ENCODE data around the gene CHRNA4.

Gene CHRNA4

GRCh38 chr20:63378626-63379025 lies 17.5 kb upstream of the CHRNA4 start:
- H3K9me3 ChIP-seq: no peaks in the 10 kb centered on the region
- in situ Hi-C loops (cut with MboI; ENCODE audit: low sequenced_read_pairs): no loop called here
- peaks cover 38% of the 10 kb centered on the region for H3K27me3 ChIP-seq (ENCODE audit: low read depth)
- H3K36me3 ChIP-seq (replicated peaks): no peaks in the 10 kb centered on the region
- H3K4me3 ChIP-seq: no peak overlapping the region
- H3K4me1 ChIP-seq: no peaks in the 10 kb centered on the region
- no peak for DNase-seq (ENCODE audit: low spot score in 2 of 2)

DNA sequence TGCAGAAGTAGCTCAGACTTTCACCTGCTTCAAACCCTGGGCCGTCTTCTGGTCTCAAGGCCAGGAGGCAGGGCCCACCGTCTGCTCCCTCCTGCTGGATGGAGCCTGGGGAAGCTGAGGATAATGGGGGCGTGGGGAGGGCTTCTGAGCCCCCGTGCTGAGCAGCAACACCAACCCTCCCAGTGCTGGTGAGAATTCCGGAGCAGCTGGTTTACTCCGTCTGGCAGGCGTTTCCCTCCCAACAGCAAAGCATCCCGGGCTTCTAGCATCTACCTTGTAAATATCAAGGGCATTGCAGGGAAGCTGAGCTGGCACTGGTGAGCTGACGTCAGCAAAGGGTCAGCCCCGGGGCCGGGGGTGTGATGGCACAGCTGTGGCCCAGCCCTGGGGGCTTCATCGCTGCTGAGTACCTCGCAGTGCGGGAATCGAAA lies 16.8 kb upstream of the CHRNA4 start:
- Histone ChIP-seq H3K4me1 (no peaks in the 10 kb centered on the region), H3K4me3 (no peak overlapping the region), H3K9me3 (no peaks in the 10 kb centered on the region), H3K36me3 (replicated peaks) (no peaks in the 10 kb centered on the region), H3K27me3 (ENCODE audit: low read depth) (peaks cover 39% of the 10 kb centered on the region)
- in situ Hi-C loops (cut with MboI; ENCODE audit: low sequenced_read_pairs): no loop called here
- DNase-seq (ENCODE audit: low spot score in 2 of 2): no peak

DNA sequence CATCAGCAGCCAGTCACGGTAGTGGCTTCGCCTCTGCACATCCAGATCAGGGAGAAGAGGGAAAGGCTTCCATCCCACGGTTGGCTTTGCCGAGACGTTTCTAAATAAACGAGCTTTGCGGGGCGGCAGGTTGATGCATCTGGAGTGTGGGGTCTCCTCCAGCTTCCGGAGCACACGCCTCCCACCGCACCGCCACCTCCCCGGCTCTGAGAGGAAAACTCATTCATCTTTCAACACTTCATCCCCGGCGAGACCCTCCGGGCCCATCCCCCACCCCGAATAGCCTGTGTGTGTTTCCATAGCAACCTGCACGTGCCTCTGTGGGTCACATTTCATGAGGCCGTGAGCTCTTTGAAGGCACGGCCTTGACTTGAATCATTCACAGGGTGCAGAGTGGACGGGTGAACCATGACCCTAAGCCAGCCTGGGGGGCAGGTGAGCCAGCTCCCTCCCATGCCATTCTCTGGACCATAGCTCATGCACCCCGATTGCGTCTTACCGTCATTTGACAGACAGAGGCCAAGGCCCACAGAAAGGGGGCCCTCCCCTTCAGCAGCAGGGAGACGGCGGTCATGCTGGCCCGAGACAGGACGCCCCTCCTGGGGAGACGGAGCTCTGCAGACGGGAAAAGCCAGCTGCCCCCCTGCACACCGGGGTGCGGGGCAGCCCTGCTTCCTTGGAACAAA lies 16.2 kb upstream of the CHRNA4 start:
- DNase-seq (ENCODE audit: low spot score in 2 of 2): peak in 1 of 2 experiments; percentile 28
- Histone ChIP-seq H3K9me3 (no peaks in the 10 kb centered on the region), H3K27me3 (ENCODE audit: low read depth) (peaks cover 41% of the 10 kb centered on the region), H3K4me1 (no peaks in the 10 kb centered on the region), H3K4me3 (no peak overlapping the region), H3K36me3 (replicated peaks) (no peaks in the 10 kb centered on the region)
- in situ Hi-C loops (cut with MboI; ENCODE audit: low sequenced_read_pairs): no loop called here

DNA sequence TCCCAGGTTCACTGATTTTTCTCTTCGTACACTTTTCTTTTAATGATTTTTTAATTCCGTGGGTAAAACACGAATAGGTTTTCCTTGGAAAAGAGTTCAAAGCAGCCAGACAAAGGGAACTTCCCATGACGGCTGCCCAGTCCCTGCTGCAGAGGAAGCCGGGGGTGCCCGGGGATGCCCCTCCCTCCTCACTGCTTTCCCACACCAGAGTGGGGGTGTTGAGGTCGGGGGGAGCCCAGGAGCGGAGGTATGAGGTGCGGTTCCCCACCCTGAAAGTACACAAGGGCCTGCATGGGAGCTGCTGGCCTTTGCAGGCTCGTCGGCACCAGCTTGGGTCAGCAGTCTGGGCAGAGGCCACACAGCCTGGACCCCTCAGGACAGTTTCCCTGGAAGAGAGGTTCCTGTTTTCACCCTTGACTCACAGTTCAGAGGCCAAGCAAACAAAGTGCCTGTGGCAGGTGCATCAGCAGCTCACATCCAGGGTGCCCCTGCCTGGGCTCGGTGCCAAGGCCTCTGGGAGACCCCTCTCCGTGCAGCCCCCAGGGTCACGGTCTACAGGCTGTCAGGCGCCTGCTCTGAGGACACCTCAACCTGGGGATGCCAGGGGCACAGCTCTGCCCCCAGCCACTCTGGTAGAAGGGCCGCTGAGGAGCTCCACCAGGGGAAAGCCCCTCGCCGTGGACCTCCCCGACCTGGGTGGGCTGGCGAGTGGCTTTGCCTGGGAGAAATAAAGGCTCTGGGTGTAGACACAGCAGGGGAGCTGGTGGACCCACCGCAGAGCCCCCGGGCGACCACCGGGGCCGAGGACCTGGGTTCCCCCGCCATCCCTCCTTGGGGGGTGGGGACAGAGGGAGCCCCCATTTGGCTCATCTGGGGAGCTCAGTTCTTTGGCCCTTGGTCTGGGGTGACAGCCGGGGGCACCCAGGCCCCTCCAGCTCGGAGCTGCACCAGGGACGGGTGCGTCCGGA lies 15.4 kb upstream of the CHRNA4 start:
- Histone ChIP-seq H3K27me3 (ENCODE audit: low read depth) (peaks cover 41% of the 10 kb centered on the region), H3K4me3 (no peak overlapping the region), H3K9me3 (no peaks in the 10 kb centered on the region), H3K4me1 (no peaks in the 10 kb centered on the region), H3K36me3 (replicated peaks) (no peaks in the 10 kb centered on the region)
- DNase-seq (ENCODE audit: low spot score in 2 of 2): no peak
- in situ Hi-C loops (cut with MboI; ENCODE audit: low sequenced_read_pairs): no loop called here

DNA sequence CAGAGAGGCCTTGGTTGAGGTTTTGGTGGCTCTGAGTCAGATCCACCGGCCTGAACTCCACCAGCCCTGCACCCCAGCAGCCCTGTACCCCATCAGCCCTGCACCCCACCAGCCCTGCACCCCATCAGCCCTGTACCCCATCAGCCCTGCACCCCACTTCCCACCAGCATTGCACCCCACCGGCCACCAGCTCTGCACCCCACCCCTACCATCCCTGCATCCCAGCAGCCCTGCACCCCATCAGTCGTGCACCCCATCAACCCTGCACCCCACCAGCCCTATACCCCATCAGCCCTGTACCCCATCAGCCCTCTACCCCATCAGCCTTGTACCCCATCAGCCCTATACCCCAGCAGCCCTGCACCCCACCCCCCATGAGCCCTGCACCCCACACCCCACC lies 14.3 kb upstream of the CHRNA4 start:
- H3K4me1 ChIP-seq: no peaks in the 10 kb centered on the region
- no peak for DNase-seq (ENCODE audit: low spot score in 2 of 2)
- in situ Hi-C loops (cut with MboI; ENCODE audit: low sequenced_read_pairs): no loop called here
- no peak overlapping the region for H3K4me3 ChIP-seq
- H3K9me3 ChIP-seq: no peaks in the 10 kb centered on the region
- H3K27me3 ChIP-seq (ENCODE audit: low read depth): peaks cover 43% of the 10 kb centered on the region
- H3K36me3 ChIP-seq (replicated peaks): no peaks in the 10 kb centered on the region

GRCh38 chr20:63374504-63374903 lies 13.4 kb upstream of the CHRNA4 start:
- no peak for DNase-seq (ENCODE audit: low spot score in 2 of 2)
- in situ Hi-C loops (cut with MboI; ENCODE audit: low sequenced_read_pairs): no loop called here
- H3K27me3 ChIP-seq (ENCODE audit: low read depth): peaks cover 43% of the 10 kb centered on the region

DNA sequence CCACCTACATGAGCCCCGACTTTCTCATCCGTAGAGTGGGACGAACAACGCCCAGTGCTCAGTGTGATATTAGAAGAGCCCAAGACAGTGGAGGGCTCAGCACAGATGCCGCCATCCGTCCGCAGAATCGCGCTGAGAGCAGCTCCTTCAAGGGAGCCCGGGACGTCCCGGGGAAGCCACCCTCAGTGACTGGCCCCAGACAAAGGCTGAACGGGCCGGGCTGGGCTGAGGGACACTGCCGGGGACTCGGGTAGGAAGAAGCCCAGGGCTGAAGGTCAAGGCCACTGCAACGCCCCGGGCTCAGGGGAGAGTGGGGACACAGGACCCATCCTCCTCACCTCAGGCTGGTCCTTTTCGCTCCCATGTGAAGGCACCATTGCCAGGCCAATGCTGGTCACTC lies 12.8 kb upstream of the CHRNA4 start:
- H3K27me3 ChIP-seq (ENCODE audit: low read depth): peaks cover 43% of the 10 kb centered on the region
- no peaks in the 10 kb centered on the region for H3K4me1 ChIP-seq
- no peak for DNase-seq (ENCODE audit: low spot score in 2 of 2)
- in situ Hi-C loops (cut with MboI; ENCODE audit: low sequenced_read_pairs): no loop called here
- no peaks in the 10 kb centered on the region for H3K9me3 ChIP-seq
- no peak overlapping the region for H3K4me3 ChIP-seq
- no peaks in the 10 kb centered on the region for H3K36me3 ChIP-seq (replicated peaks)

More at GRCh38 chr20:63374504-63374903, 13.4 kb upstream of the CHRNA4 start:
- Histone ChIP-seq H3K36me3 (replicated peaks) (no peaks in the 10 kb centered on the region), H3K4me3 (no peak overlapping the region), H3K9me3 (no peaks in the 10 kb centered on the region), H3K4me1 (no peaks in the 10 kb centered on the region)

- DNase-seq (ENCODE audit: low spot score in 2 of 2): no peak
- in situ Hi-C loops (cut with MboI; ENCODE audit: low sequenced_read_pairs): no loop called here
- Histone ChIP-seq H3K4me3 (no peak overlapping the region), H3K27me3 (ENCODE audit: low read depth) (peaks cover 42% of the 10 kb centered on the region), H3K36me3 (replicated peaks) (no peaks in the 10 kb centered on the region), H3K9me3 (no peaks in the 10 kb centered on the region), H3K4me1 (no peaks in the 10 kb centered on the region)
Measured at GRCh38 chr20:63372971-63373885, 12.1 kb upstream of the CHRNA4 start.

DNA sequence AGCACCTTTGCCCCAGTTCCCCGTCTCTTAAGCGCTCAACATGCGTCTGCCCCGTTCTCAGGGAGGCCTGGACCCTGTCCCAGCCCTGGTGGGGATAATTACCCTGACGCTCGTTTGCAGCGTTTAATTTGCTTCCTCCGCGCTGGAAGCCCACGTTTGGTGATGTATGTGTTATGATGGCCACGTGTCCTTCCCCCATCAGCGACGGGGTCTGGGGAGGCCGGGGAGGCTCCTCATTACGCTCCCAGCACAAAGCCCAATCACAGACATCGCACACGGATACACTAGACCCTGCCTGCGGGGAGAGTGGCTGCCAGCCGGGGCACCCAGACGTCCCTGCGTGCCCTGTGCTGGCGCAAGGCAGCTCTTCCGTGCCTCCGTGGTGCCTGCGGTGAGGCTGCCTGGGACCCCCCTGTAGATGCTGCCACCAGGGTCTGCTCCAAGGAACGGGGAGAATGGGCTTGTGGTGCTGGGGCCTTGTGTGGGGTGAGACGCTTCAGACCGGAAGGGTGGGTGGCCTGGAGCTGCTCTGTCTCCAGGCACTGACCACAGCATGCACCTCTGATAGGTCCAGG lies 10.2 kb upstream of the CHRNA4 start:
- no peak for DNase-seq (ENCODE audit: low spot score in 2 of 2)

GRCh38 chr20:63370618-63371187 lies 9.6 kb upstream of the CHRNA4 start:
- peaks cover 28% of the 10 kb centered on the region for H3K27me3 ChIP-seq (ENCODE audit: low read depth)
- H3K4me1 ChIP-seq: no peaks in the 10 kb centered on the region
- DNase-seq (ENCODE audit: low spot score in 2 of 2): no peak
- no peaks in the 10 kb centered on the region for H3K36me3 ChIP-seq (replicated peaks)
- H3K9me3 ChIP-seq: no peaks in the 10 kb centered on the region
- no peak overlapping the region for H3K4me3 ChIP-seq
- in situ Hi-C loops (cut with MboI; ENCODE audit: low sequenced_read_pairs): no loop called here

More for the DNA sequence above, 10.2 kb upstream of the CHRNA4 start:
- in situ Hi-C loops (cut with MboI; ENCODE audit: low sequenced_read_pairs): no loop called here
- Histone ChIP-seq H3K4me3 (no peak overlapping the region), H3K4me1 (no peaks in the 10 kb centered on the region), H3K9me3 (no peaks in the 10 kb centered on the region), H3K27me3 (ENCODE audit: low read depth) (peaks cover 30% of the 10 kb centered on the region), H3K36me3 (replicated peaks) (no peaks in the 10 kb centered on the region)

DNA sequence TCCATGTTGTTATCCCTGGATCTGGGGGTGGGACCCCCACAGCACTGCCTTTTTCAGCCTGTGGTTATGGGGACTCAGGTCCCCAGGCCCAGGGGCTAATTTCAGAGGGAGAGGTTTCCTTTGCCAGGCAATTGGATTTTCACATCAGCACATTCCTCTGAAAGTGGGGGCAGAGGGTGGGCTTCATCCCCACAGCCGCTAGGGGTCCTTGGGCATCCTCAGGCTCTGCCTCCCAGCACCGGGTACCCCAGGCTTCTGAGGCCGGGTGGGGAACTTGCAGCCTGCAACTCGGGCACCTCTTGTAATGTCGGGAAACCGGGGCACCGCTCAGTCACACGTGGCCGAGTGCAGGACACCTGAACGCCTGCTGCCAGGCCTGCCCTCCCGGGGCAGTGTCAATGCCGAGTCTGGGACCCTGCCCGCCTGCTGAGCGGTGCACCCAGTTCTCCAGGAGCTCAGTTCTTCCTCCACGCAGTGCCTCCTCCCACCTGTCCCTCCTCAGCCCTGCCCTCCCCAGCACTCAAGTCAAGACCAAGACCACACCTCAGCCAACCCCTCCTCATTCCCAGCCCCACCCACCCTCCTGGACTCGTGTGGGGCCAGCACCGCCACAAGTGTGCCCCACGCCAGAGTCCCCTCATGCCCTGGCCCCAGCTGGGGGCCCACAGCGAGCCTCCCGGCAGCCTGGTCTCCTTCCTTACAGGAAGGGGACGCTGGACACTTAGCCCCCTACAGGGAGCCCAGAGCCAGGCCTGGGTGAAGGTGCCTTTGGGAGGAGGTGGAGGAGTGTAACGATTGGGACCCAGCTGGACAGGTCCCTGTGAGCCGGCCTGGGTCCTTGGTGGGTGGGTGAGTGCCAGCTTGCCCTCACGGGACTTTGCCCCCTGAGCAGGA lies 8.8 kb upstream of the CHRNA4 start:
- Histone ChIP-seq H3K4me1 (no peaks in the 10 kb centered on the region), H3K27me3 (ENCODE audit: low read depth) (peaks cover 26% of the 10 kb centered on the region), H3K9me3 (no peaks in the 10 kb centered on the region), H3K4me3 (no peak overlapping the region), H3K36me3 (replicated peaks) (no peaks in the 10 kb centered on the region)
- in situ Hi-C loops (cut with MboI; ENCODE audit: low sequenced_read_pairs): no loop called here
- no peak for DNase-seq (ENCODE audit: low spot score in 2 of 2)

GRCh38 chr20:63369024-63369530 lies 7.9 kb upstream of the CHRNA4 start:
- no peak overlapping the region for H3K4me3 ChIP-seq
- DNase-seq (ENCODE audit: low spot score in 2 of 2): no peak
- H3K4me1 ChIP-seq: no peaks in the 10 kb centered on the region
- peaks cover 17% of the 10 kb centered on the region for H3K27me3 ChIP-seq (ENCODE audit: low read depth)
- H3K36me3 ChIP-seq (replicated peaks): no peaks in the 10 kb centered on the region
- in situ Hi-C loops (cut with MboI; ENCODE audit: low sequenced_read_pairs): no loop called here
- no peaks in the 10 kb centered on the region for H3K9me3 ChIP-seq
